GM23248 (cell line): ENCODE results near the gene ADGRL3. TPM values are rescaled to one million over a fixed set of nuclear protein-coding genes. Genes with fewer than 3 reads are reported as not detected.

ENCODE experiments used
- DNase-seq: peaks from one replicate; pipeline ENCODE4 v3.0.0-alpha.2; 2015
- H2AFZ ChIP-seq: fragments of 200-600 bp; sonication (generic); 2 replicates; pipeline ENCODE4 v1.6.1; 2016; ENCODE audit warnings: antibody characterized with exemption
- H3F3A ChIP-seq: fragments of 200-600 bp; sonication (generic); 2 replicates; pipeline ENCODE4 v1.6.1; 2016; ENCODE audit warnings: mild to moderate bottlenecking, antibody characterized with exemption, mixed run types; ENCODE audit not compliant: insufficient read depth
- H3K27ac ChIP-seq: fragments of 200-600 bp; sonication (generic); 2 replicates; pipeline ENCODE4 v1.5.1; 2016; ENCODE audit warnings: mild to moderate bottlenecking
- H3K27me3 ChIP-seq: fragments of 200-600 bp; sonication (generic); replicated peaks from 2 replicates; pipeline ENCODE4 v1.6.1; 2016; ENCODE audit warnings: mild to moderate bottlenecking; ENCODE audit not compliant: insufficient read depth
- H3K36me3 ChIP-seq: fragments of 200-600 bp; sonication (generic); 2 replicates; pipeline ENCODE4 v1.6.1; 2016; ENCODE audit warnings: low read depth, mild to moderate bottlenecking
- H3K4me1 ChIP-seq: fragments of 200-600 bp; sonication (generic); 2 replicates; pipeline ENCODE4 v1.6.1; 2016; ENCODE audit warnings: mild to moderate bottlenecking; ENCODE audit not compliant: insufficient read depth
- H3K4me2 ChIP-seq: fragments of 200-600 bp; sonication (generic); one replicate; pipeline ENCODE4 v1.6.1; 2016; ENCODE audit warnings: mild to moderate bottlenecking; ENCODE audit not compliant: unreplicated experiment
- H3K4me3 ChIP-seq: fragments of 200-600 bp; sonication (generic); 2 replicates; pipeline ENCODE4 v1.5.1; 2016; ENCODE audit warnings: mild to moderate bottlenecking
- H3K79me2 ChIP-seq: fragments of 200-600 bp; sonication (generic); 2 replicates; pipeline ENCODE4 v1.6.1; 2016; ENCODE audit warnings: mild to moderate bottlenecking; ENCODE audit not compliant: insufficient read depth
- H3K9ac ChIP-seq: fragments of 200-600 bp; sonication (generic); 2 replicates; pipeline ENCODE4 v1.6.1; 2016; ENCODE audit warnings: mild to moderate bottlenecking
- H3K9me2 ChIP-seq: fragments of 200-600 bp; sonication (generic); 2 replicates; pipeline ENCODE4 v1.6.1; 2016; ENCODE audit warnings: mixed run types, mild to moderate bottlenecking, moderate library complexity; ENCODE audit not compliant: insufficient read depth
- H3K9me3 ChIP-seq: fragments of 200-600 bp; sonication (generic); one replicate; pipeline ENCODE4 v1.6.1; 2017; ENCODE audit warnings: low read depth
- H4K20me1 ChIP-seq: fragments of 200-600 bp; sonication (generic); 2 replicates; pipeline ENCODE4 v1.6.0; 2016; ENCODE audit not compliant: insufficient read depth
- EZH2 ChIP-seq: fragments of 200-600 bp; sonication (generic); IDR thresholded peaks from 2 replicates; pipeline ENCODE4 v1.6.1; 2018; ENCODE audit warnings: antibody characterized with exemption, mild to moderate bottlenecking; ENCODE audit not compliant: insufficient read depth, poor library complexity, severe bottlenecking
- EZH2phosphoT487 ChIP-seq: fragments of 200-600 bp; sonication (generic); IDR thresholded peaks from 2 replicates; pipeline ENCODE4 v1.6.1; 2018; ENCODE audit warnings: antibody characterized with exemption, moderate library complexity, mild to moderate bottlenecking, low read depth; ENCODE audit not compliant: insufficient read depth
- WGBS, 2 experiments: methylation state at CpG; one replicate each; pipeline ENCODE4 v1.1.6; 2015 to 2017; ENCODE audit warnings: low lambda C conversion rate in 2 of 2, low coverage in 1 of 2; ENCODE audit errors: missing lambda C conversion rate in 2 of 2; 5-methylcytosine and 5-hydroxymethylcytosine counted together
- in situ Hi-C: fragments of 300-500 bp; cut with MboI; formaldehyde crosslinking; loops from 2 replicates; pipeline ENCODE4 v1.15.0; 2020
- polyA plus RNA-seq: library from polyadenylated mRNA; unstranded; fragments of >200 nt; fragmentation: Nextera tagmentation; extraction: Ambion mirVana; gene quantifications from 2 replicates; pipeline ENCODE4 v1.2.1, GENCODE V29; 2016
- total RNA-seq: library from RNA; depleted of rRNA; stranded (reverse); fragments of >200 nt; shearing (Covaris generic); gene quantifications from 2 replicates; pipeline ENCODE4 v1.2.3, GENCODE V29; 2014

The ADGRL3 gene
- total and polyA plus RNA-seq, 2 experiments from 2014 or later, result not detected

DNA sequence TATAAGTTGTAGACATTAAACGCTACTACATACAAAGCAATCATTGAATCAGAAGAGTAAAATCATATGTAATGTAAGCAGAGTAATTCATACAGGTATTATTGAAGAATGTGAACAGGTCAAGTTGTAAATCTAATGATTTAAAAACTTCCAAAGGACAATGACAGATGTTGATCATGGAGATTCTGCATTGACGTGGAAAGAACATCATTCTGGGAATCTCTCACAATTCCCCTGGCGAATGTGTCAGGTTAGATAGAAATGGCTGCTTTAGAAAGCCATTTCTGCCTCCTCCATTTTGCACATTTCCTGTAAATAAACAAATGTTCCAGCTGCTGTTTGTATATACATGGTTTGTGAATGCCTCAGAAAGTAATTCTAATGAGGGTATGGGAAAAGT is 719.4 kb downstream of the ADGRL3 start:
- H3K4me1 ChIP-seq, result no peaks in the 10 kb centered on the region
- H3K79me2 ChIP-seq, result no peaks in the 10 kb centered on the region
- no peaks in the 10 kb centered on the region for H4K20me1 ChIP-seq
- no peaks in the 10 kb centered on the region for H3K9me2 ChIP-seq
- H3F3A ChIP-seq, result no peaks in the 10 kb centered on the region
- H3K27me3 ChIP-seq, result no peaks in the 10 kb centered on the region
- H3K9me3 ChIP-seq, result no peaks in the 10 kb centered on the region
- no peak for DNase-seq
- no peaks in the 10 kb centered on the region for H3K36me3 ChIP-seq
- no peak overlapping the region for H3K27ac ChIP-seq
- WGBS, 2 experiments, result 15 to 16% methylated on average over 3 of the region's 3 CpGs
- no peak overlapping the region for H3K9ac ChIP-seq
- in situ Hi-C loops, result no loop called here
- no peak overlapping the region for H3K4me3 ChIP-seq
- no peak overlapping the region for H3K4me2 ChIP-seq
- no peak overlapping the region for H2AFZ ChIP-seq
- no peak for TF ChIP-seq EZH2
- TF ChIP-seq EZH2phosphoT487, result no peak

DNA sequence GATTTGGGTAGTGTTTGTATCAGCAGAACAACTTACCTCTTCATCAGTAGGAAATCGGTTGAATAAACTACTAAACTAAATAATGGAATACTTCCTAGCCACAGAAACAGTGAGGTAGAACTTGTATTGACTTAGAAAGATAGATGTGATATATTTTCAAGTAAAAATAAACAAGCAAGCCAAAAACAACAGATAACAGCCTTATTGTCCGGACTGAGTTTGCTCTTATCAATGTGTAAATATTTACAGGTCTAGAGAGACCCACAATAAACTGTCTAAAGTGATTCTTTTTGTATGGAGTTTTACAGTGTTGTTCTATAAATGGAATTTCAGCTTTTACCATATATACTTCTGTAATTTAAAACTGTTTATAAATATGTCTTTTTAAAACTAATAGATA is 721.8 kb downstream of the ADGRL3 start:
- in situ Hi-C loops, result no loop called here
- no peaks in the 10 kb centered on the region for H3F3A ChIP-seq

DNA sequence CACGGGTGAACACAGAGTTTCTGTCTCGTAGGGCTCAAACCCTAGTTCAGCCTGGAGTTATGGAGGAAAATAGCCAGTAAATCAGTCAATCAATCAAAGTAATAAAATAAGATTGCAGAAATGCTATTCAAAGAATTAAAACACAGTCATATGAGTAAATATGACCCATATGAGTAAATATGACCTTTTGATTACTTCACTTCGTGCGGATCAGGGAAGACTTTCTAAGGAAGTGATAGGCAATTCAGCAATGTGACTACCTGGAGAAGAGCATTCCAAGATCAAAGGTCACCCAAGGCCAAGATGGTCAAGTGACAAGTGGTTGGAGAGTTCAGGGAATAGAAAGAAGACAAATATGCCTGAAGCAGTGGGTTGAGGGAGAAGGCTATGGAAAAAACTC is 722.6 kb downstream of the ADGRL3 start:
- Histone ChIP-seq H3K27ac (no peak overlapping the region), H4K20me1 (no peaks in the 10 kb centered on the region), H3K9me3 (no peaks in the 10 kb centered on the region), H3K79me2 (no peaks in the 10 kb centered on the region), H3K9ac (no peak overlapping the region), H3K9me2 (no peaks in the 10 kb centered on the region), H2AFZ (no peak overlapping the region), H3K4me2 (no peak overlapping the region), H3K4me1 (no peaks in the 10 kb centered on the region), H3F3A (no peaks in the 10 kb centered on the region), H3K27me3 (no peaks in the 10 kb centered on the region), H3K4me3 (no peak overlapping the region), H3K36me3 (no peaks in the 10 kb centered on the region)
- no peak for TF ChIP-seq EZH2phosphoT487
- TF ChIP-seq EZH2, result no peak
- DNase-seq, result no peak
- in situ Hi-C loops, result no loop called here
- WGBS, 2 experiments, result 31% methylated on average over 4 of the region's 4 CpGs

More for the DNA sequence above, 721.8 kb downstream of the ADGRL3 start:
- Histone ChIP-seq H3K27ac (no peak overlapping the region), H3K9me3 (no peaks in the 10 kb centered on the region), H4K20me1 (no peaks in the 10 kb centered on the region), H3K9ac (no peak overlapping the region), H3K9me2 (no peaks in the 10 kb centered on the region), H3K4me2 (no peak overlapping the region), H3K36me3 (no peaks in the 10 kb centered on the region), H3K4me1 (no peaks in the 10 kb centered on the region), H3K4me3 (no peak overlapping the region), H3K79me2 (no peaks in the 10 kb centered on the region), H3K27me3 (no peaks in the 10 kb centered on the region), H2AFZ (no peak overlapping the region)
- no peak for TF ChIP-seq EZH2
- no peak for TF ChIP-seq EZH2phosphoT487
- 5 to 10% methylated on average over 2 of the region's 2 CpGs for WGBS, 2 experiments
- no peak for DNase-seq

DNA sequence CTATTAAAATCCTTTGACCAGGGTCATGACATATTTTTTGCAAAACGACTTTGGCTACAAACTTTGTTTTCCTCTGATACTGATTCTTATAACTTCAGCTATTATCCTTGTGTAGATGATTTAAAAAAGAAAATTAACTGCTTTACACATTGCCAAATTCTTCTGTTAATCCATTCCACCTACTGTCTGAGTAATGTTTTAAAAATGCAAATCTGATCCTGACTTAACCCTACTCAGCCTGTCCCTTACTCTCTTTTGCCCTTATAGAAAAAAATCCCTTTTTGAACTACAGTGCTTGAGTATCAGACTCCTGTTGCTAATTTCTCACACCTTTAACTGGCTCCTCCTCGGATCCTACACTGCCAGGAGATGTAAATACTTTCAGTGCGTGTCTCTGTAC is 723.1 kb downstream of the ADGRL3 start:
- 1 to 4% methylated on average over 3 of the region's 3 CpGs for WGBS, 2 experiments
- Histone ChIP-seq H3K4me2 (no peak overlapping the region), H3K4me1 (no peaks in the 10 kb centered on the region), H4K20me1 (no peaks in the 10 kb centered on the region), H3K9ac (no peak overlapping the region), H3F3A (no peaks in the 10 kb centered on the region), H3K36me3 (no peaks in the 10 kb centered on the region), H3K27me3 (no peaks in the 10 kb centered on the region), H3K4me3 (no peak overlapping the region), H3K79me2 (no peaks in the 10 kb centered on the region), H3K27ac (no peak overlapping the region), H3K9me2 (no peaks in the 10 kb centered on the region), H3K9me3 (no peaks in the 10 kb centered on the region), H2AFZ (no peak overlapping the region)
- no peak for DNase-seq
- no peak for TF ChIP-seq EZH2
- no peak for TF ChIP-seq EZH2phosphoT487
- in situ Hi-C loops, result no loop called here

DNA sequence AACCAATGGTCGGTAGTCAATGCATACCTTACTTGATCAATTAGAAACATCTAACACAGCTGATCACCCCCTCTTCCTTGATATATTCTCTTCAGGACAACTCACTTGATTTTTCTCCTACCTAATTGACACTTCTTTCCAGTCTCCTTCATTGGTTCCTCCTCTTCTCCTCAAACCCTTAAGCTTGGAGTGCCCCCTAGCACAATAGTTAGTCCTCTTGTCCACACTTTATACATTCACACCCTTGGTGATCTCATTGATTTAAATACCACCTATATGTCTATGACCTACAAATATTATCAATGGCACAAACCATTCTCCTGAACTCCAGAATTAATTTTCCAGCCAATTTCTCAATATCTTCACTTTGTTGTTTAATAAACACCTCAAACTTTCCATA is 724.0 kb downstream of the ADGRL3 start:
- H3K4me2 ChIP-seq, result no peak overlapping the region
- H3K27me3 ChIP-seq, result no peaks in the 10 kb centered on the region
- H3K36me3 ChIP-seq, result no peaks in the 10 kb centered on the region
- H3K9me2 ChIP-seq, result no peaks in the 10 kb centered on the region
- no peaks in the 10 kb centered on the region for H3F3A ChIP-seq
- 16 to 29% methylated on average over 1 of the region's 1 CpG for WGBS, 2 experiments
- in situ Hi-C loops, result no loop called here
- no peak overlapping the region for H2AFZ ChIP-seq
- no peak overlapping the region for H3K27ac ChIP-seq
- DNase-seq, result no peak
- H3K4me3 ChIP-seq, result no peak overlapping the region
- no peaks in the 10 kb centered on the region for H4K20me1 ChIP-seq
- TF ChIP-seq EZH2, result no peak
- TF ChIP-seq EZH2phosphoT487, result no peak
- no peak overlapping the region for H3K9ac ChIP-seq
- H3K4me1 ChIP-seq, result no peaks in the 10 kb centered on the region
- no peaks in the 10 kb centered on the region for H3K9me3 ChIP-seq
- no peaks in the 10 kb centered on the region for H3K79me2 ChIP-seq
